Osteoblast (primary cell): ENCODE data around the gene TMEM145. TPM values are rescaled to one million over a fixed set of nuclear protein-coding genes. Genes with fewer than 3 reads are reported as not detected.

Experiments used
- DNase-seq: peaks from one replicate; pipeline ENCODE4 v3.0.0; 2011; ENCODE audit warnings: low spot score, mixed read lengths; ENCODE audit not compliant: insufficient read length; ENCODE audit errors: missing footprints
- H2AFZ ChIP-seq: 2 replicates; pipeline ENCODE4 v1.6.0; 2011; ENCODE audit warnings: mild to moderate bottlenecking, low read length
- H3K27ac ChIP-seq: 2 replicates; pipeline ENCODE4 v1.5.1; 2011; ENCODE audit warnings: mild to moderate bottlenecking, low read depth, low read length, moderate library complexity
- H3K27me3 ChIP-seq: 2 replicates; pipeline ENCODE4 v1.6.0; 2012; ENCODE audit warnings: mild to moderate bottlenecking, control low read depth, inconsistent platforms, low read length, moderate library complexity; ENCODE audit not compliant: insufficient read depth
- H3K36me3 ChIP-seq: 2 replicates; pipeline ENCODE4 v1.5.1; 2011; ENCODE audit warnings: mild to moderate bottlenecking, low read length, control low read depth, moderate library complexity; ENCODE audit not compliant: insufficient read depth
- H3K4me1 ChIP-seq: 2 replicates; pipeline ENCODE4 v1.5.1; 2011; ENCODE audit warnings: mild to moderate bottlenecking, low read length, control low read depth, moderate library complexity; ENCODE audit not compliant: insufficient read depth
- H3K4me2 ChIP-seq: 2 replicates; pipeline ENCODE4 v1.6.0; 2011; ENCODE audit warnings: mild to moderate bottlenecking, low read length; ENCODE audit not compliant: insufficient read depth
- H3K4me3 ChIP-seq: fragments of 200-600 bp; sonication (generic); 3 replicates; pipeline ENCODE4 v1.5.1; 2012; ENCODE audit warnings: mild to moderate bottlenecking, low read length, inconsistent platforms; ENCODE audit not compliant: insufficient read depth
- H3K79me2 ChIP-seq: 2 replicates; pipeline ENCODE4 v1.6.0; 2012; ENCODE audit warnings: mild to moderate bottlenecking, low read length, control low read depth, inconsistent platforms; ENCODE audit not compliant: insufficient read depth
- H3K9me3 ChIP-seq: 2 replicates; pipeline ENCODE4 v1.5.1; 2011; ENCODE audit warnings: low read depth, low read length, control low read depth
- H4K20me1 ChIP-seq: 2 replicates; pipeline ENCODE4 v1.6.0; 2012; ENCODE audit warnings: mild to moderate bottlenecking, low read length, control low read depth; ENCODE audit not compliant: insufficient read depth
- total RNA-seq: library from RNA; depleted of rRNA; stranded (reverse); fragments of >200 nt; gene quantifications from 2 replicates; pipeline ENCODE4 v1.2.3, GENCODE V29; 2012
- TF ChIP-seq, protein P1 (sequence below): IDR thresholded peaks from 2 replicates; pipeline ENCODE4 v1.5.1; 2011; ENCODE audit warnings: mild to moderate bottlenecking, low read depth, low read length, moderate library complexity; ENCODE audit errors: extremely low read depth

Gene TMEM145
- total RNA-seq, 1 donor, result not detected

DNA sequence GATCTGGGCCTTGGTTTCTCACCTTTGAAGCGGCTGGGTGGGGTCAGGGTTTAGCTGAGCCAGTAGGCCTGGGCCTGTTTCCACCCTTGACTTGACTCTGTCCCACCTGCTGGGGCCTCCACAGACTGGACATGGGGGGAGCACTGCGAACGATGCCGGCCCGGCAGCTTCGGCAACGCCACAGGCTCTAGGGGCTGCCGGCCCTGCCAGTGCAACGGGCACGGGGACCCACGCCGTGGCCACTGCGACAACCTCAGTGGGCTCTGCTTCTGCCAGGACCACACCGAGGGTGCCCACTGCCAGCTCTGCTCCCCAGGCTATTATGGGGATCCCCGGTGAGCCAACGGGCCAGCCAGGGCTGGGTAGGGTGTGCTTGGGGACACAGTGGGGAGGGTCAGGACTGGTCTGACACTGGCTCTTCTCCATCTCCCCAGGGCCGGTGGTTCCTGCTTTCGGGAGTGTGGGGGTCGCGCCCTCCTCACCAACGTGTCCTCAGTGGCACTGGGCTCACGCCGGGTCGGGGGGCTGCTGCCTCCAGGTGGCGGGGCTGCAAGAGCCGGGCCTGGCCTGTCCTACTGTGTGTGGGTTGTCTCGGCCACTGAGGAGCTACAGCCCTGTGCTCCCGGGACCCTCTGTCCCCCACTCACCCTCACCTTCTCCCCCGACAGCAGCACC, 40.4 kb downstream of the TMEM145 start:
- Histone ChIP-seq H4K20me1 (no peaks in the 10 kb centered on the region), H3K4me1 (no peaks in the 10 kb centered on the region), H3K79me2 (no peaks in the 10 kb centered on the region), H3K9me3 (no peaks in the 10 kb centered on the region), H3K36me3 (no peaks in the 10 kb centered on the region), H3K4me2 (no peak overlapping the region), H3K4me3 (no peak overlapping the region), H3K27ac (no peak overlapping the region), H3K27me3 (no peaks in the 10 kb centered on the region), H2AFZ (no peak overlapping the region)
- DNase-seq, result peak; percentile 64
- TF ChIP-seq, protein P1, sequence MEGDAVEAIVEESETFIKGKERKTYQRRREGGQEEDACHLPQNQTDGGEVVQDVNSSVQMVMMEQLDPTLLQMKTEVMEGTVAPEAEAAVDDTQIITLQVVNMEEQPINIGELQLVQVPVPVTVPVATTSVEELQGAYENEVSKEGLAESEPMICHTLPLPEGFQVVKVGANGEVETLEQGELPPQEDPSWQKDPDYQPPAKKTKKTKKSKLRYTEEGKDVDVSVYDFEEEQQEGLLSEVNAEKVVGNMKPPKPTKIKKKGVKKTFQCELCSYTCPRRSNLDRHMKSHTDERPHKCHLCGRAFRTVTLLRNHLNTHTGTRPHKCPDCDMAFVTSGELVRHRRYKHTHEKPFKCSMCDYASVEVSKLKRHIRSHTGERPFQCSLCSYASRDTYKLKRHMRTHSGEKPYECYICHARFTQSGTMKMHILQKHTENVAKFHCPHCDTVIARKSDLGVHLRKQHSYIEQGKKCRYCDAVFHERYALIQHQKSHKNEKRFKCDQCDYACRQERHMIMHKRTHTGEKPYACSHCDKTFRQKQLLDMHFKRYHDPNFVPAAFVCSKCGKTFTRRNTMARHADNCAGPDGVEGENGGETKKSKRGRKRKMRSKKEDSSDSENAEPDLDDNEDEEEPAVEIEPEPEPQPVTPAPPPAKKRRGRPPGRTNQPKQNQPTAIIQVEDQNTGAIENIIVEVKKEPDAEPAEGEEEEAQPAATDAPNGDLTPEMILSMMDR, result no peak

- Histone ChIP-seq H3K27me3 (no peaks in the 10 kb centered on the region), H3K4me2 (no peak overlapping the region), H3K79me2 (no peaks in the 10 kb centered on the region), H3K36me3 (no peaks in the 10 kb centered on the region), H3K4me1 (no peaks in the 10 kb centered on the region), H2AFZ (no peak overlapping the region), H4K20me1 (no peaks in the 10 kb centered on the region), H3K4me3 (no peak overlapping the region), H3K27ac (no peak overlapping the region), H3K9me3 (no peaks in the 10 kb centered on the region)
- DNase-seq, result peak; percentile 46
- TF ChIP-seq, protein P1, result no peak
Measured at GRCh38 chr19:42355896-42356295, 42.8 kb downstream of the TMEM145 start.

DNA sequence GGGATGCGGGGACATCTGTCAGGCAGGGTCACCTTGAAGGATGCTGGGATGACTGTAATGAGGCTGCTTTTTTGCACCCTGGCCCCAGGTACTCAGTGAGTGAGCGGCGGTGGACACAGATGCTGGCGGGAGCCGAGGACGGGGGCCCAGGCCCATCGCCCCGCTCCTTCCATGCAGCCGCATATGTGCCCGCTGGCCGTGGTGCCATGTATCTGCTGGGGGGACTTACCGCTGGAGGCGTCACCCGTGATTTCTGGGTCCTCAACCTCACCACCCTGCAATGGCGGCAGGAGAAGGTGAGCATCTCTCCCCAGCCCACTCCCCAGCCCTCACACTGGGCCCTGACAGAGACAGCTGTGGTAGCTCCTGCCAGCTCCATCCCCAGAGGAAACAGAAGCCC, 43.6 kb downstream of the TMEM145 start:
- Histone ChIP-seq H3K27me3 (no peaks in the 10 kb centered on the region), H3K4me3 (no peak overlapping the region), H4K20me1 (no peaks in the 10 kb centered on the region), H3K4me2 (no peak overlapping the region), H3K27ac (no peak overlapping the region), H3K79me2 (no peaks in the 10 kb centered on the region), H3K36me3 (no peaks in the 10 kb centered on the region), H3K4me1 (no peaks in the 10 kb centered on the region), H3K9me3 (no peaks in the 10 kb centered on the region), H2AFZ (no peak overlapping the region)
- peak; percentile 72 for DNase-seq
- TF ChIP-seq, protein P1, result no peak

- H3K4me2 ChIP-seq, result no peak overlapping the region
- no peak overlapping the region for H2AFZ ChIP-seq
- DNase-seq, result no peak
- no peaks in the 10 kb centered on the region for H4K20me1 ChIP-seq
- no peaks in the 10 kb centered on the region for H3K36me3 ChIP-seq
- TF ChIP-seq, protein P1, result no peak
- no peaks in the 10 kb centered on the region for H3K27me3 ChIP-seq
- no peak overlapping the region for H3K4me3 ChIP-seq
- no peaks in the 10 kb centered on the region for H3K79me2 ChIP-seq
- H3K4me1 ChIP-seq, result no peaks in the 10 kb centered on the region
- H3K27ac ChIP-seq, result no peak overlapping the region
- H3K9me3 ChIP-seq, result no peaks in the 10 kb centered on the region
Measured at GRCh38 chr19:42357290-42357689, 44.2 kb downstream of the TMEM145 start.
